GM12873 (cell line): ENCODE results near the gene RYR2.

Experiments used
- TF ChIP-seq, protein P1 (sequence below): IDR thresholded peaks from 2 replicates; pipeline ENCODE4 v1.5.1; 2012; ENCODE audit warnings: low read depth, mild to moderate bottlenecking, moderate library complexity, low read length, control low read depth; ENCODE audit not compliant: insufficient read depth; ENCODE audit errors: missing control alignments

The RYR2 gene

DNA sequence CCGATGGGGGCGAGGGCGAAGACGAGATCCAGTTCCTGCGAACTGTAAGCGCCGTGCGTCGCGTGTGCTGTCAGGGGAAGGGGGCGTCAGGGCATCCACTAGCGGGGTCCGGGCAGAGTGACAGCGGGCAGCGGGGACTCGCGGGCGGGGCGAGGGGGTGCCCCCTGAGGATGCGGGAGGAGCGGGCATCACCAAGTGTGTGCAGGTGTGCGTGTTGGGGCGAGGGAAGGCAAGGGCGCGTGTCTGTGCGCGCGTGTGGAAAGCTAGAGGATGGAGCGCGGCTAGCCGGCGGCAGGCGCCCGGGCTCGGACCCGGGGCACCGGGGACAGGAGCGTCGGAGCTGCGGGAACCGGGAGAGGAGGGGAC, 525 bp downstream of the RYR2 start:
- TF ChIP-seq, protein P1, sequence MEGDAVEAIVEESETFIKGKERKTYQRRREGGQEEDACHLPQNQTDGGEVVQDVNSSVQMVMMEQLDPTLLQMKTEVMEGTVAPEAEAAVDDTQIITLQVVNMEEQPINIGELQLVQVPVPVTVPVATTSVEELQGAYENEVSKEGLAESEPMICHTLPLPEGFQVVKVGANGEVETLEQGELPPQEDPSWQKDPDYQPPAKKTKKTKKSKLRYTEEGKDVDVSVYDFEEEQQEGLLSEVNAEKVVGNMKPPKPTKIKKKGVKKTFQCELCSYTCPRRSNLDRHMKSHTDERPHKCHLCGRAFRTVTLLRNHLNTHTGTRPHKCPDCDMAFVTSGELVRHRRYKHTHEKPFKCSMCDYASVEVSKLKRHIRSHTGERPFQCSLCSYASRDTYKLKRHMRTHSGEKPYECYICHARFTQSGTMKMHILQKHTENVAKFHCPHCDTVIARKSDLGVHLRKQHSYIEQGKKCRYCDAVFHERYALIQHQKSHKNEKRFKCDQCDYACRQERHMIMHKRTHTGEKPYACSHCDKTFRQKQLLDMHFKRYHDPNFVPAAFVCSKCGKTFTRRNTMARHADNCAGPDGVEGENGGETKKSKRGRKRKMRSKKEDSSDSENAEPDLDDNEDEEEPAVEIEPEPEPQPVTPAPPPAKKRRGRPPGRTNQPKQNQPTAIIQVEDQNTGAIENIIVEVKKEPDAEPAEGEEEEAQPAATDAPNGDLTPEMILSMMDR, result no peak

DNA sequence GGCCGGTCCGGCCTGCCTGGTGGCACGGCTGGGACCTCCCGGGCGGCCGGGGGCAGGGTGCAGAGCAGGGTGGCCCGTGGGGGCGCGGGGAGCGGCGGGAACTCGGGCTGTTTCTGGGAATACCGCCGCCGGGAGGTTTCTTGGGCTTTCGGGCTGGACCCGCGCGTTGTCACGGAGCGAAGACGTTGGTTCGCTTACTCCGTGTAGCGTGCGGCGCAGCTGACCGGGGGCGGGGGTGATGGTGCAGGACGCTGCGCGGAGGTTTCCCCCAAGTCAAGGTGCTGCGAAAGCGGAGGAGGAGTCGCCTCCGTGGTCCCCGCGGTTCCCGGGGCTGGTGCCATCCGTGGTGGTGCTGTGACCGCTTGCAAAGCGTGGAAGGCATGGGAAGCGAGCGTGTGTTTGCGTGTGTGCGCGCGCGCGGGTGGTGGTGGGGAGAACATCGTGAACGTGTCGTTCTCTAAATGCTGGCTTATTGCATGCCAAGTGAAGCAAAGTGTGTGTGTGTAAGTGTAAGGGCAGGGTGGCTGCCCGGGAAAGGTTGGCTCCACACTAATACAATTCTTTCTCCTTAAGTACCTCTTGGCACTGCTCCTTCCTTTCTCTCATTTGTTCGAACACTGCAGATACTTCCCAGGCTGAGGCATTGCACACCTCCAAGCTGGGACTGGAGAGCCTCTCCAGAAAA, 1.1 kb downstream of the RYR2 start:
- TF ChIP-seq, protein P1, result no peak

DNA sequence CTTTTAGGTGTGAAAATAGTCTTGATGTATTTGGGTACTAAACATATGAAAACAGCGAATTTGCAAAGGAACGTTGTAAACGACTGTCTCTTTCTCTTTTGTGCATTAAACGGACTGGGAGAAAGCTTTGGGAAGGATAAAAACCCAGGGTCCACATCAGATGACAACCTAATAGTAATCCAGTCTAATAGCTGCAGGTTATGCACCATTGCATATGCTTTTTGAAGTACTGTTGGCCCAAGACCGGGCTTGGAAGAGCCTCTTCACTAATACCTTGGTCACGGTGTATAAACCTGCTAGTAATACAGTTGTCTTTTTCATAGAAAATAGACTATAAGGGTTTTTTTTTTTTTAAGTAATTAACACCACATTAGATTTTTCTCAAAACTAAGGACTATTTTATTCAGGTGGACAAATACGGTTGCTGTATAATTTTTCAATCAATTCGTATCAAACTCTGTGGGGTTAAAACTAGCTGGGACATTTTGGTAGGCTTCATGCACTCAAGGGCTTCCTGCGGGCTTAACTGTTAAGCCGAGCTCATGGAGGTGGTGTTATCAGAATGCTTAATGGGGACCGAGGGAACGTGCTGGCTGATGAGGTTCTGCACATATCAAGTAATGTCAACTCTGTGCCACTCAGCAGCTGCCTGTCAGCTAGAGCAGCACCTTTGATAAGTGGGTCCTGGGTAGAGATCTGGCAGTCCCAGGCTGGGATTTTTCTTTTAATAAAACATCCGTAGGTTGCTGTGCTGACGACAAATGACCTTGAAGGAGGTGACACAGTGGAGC, 2.1 kb downstream of the RYR2 start:
- TF ChIP-seq, protein P1, result no peak

DNA sequence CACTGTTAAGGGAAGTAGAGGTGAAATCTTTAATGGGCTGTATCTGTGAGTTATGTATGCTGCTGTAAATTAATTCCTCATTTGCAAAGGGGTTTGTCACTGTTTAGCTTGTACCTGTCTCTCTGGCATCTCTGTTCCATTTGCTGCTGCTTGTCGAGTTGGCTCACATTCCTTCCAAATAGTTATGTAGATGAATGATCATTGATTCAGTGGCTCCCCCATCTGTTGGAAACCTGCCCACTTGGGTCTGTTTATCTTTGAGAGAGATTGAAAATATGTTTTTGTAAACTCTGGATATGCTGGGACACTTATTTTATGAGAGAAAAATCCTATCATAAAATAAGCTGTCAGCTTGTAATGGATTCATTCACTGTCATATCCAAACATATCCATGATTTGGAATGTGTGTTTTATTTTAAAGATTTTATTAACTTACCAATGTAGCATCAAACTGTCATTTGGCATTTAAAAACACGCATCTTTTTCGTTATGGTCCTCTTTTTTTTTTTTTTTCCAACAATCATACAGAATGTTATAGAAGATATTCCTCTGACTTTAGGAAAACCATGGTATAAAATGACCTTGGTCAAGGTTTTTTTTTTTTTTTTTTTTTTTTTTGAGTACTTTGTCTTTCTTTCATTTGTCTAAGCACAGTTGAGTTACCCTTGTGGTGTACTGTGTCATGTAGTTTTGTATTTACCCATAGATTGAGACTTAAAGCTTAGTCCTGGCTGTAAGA, 3.5 kb downstream of the RYR2 start:
- TF ChIP-seq, protein P1, result no peak

DNA sequence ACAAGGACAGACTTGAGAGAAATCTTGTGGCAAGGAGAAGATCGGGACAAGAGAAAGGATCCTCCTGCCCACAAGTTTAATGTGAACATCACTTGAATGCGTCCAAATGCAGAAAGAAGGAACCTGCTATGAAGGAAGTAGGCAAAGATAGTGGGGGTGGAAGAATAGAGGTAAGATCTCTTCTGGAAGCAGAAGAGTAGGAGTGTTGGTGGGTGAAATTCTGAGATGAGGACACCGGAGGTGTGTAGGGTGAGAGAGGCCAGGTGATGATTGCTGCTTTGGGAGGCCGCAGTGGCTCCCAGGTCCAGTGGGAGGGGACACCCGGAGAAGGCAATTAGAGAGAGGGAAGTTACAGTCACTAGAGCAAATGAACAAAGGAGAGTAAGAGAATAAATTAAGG, 6.8 kb downstream of the RYR2 start:
- TF ChIP-seq, protein P1, result no peak

DNA sequence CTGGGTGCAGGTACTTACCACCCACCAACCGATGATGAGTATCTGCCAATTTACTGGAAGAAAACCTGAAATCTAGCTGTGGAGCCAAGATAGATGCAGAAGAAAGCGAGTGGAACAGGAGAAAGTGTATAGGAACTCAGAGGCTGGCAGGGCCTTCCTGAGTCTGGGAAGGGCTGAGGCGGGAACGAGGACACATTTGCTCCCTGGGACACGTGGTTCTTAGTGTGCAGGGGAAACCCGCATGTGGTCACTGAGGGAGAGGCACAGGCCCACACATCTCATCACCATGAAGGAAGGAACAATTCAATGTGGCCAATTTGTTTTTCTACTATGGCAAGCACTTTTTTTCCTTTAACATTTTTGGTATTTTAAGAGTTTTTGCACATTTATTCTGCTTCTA, 8.2 kb downstream of the RYR2 start:
- TF ChIP-seq, protein P1, result no peak

DNA sequence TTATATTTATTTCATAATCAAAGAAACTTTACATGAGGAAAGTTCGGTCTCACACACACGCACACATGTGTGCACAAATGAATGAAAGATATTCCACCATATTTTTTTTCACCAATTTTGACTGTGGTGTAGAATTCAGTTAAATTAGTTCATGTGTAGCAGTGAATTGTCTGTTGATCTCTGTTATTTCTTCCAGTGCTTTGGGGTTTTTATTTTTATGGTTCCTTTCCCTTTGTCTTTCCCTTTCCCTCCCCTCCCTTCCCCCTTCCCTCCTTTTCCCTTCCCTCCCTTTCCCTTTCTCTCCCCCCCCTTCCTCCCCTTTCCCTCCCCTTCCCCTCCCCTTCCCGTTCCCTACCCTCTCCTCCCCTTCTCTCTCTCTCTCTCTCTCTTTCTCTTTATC, 8.9 kb downstream of the RYR2 start:
- TF ChIP-seq, protein P1, result no peak
